ENCODE results near the gene SDK1.

The SDK1 gene

DNA sequence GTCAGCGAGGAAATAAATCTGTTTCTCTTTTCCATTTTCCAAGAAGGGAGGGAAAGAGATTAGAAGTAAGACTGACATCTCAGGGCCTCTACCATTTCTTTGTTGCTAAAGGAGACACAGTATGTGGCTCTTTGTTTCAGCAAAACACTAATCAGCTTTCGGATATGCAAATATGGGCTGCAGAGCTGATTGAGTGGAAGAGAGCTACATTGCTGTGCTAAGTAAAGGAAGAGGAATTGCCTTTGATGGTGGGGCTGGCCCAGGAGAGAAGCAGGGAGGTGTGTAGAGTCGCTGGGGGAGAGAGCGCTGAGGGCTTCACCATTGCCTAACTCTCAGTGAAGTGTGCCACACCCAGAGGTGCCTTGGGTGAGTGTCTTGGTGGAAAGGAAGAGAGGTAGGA, 284.8 kb downstream of the SDK1 start:
- no peak for DNase-seq (ENCODE audit: low read depth in 2 of 2)

DNA sequence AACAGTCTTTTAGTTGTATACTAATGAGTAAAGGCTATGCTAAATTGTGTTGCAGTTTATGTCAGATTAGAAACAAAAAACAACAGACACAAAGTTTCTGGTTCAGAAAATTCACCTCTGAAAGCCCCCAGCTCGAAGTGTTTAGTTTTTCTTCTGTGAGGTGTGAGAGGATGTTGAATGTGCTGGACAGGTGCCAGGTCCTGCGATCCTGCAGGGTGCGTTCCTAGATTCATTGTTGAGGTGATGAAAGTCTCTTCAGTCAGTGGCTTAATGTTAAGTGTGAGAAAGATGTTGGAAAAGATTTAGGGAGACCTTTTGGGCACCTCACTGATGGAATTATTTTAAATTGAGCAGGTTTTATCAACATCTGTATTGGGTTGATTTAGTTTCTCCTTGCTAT, 287.3 kb downstream of the SDK1 start:
- DNase-seq (ENCODE audit: low read depth in 2 of 2), result no peak

DNA sequence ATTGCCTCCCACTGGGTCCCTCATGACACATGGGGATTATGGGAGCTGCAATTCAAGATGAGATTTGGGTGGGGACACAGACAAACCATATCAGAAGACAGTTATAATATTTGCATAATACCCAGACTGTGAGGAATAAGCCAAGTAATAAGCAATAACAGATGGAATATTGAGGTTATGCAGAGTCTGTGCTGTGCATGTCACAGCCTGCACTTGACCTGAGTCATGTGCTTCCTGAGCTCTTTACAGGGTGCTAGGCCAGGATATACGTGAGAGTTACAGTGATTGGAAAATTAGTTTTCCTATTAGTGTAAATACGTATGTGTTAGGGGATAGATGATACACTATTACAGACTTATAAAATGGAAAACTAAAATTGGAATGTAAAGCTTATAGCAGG, 288.7 kb downstream of the SDK1 start:
- DNase-seq (ENCODE audit: low read depth in 2 of 2), result no peak

DNA sequence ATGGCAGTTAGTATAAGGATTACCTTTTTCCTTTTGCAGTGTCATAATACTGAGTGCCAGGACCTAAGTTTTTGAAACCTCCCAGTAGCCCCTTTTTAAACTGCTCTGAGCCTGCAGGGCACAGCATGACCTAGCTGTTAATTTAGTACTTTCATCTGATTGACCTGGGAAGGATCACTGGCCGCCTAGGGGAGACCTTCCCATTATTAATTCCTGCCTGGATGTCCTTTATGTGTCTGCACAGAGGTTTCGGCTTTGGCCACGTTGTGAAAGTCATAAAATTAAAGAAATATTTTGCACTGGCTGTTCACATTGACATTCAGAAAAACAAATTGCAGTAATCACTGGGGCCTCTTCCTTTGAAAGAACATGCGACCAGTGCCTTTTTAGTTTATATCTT, 290.2 kb downstream of the SDK1 start:
- no peak for DNase-seq (ENCODE audit: low read depth in 2 of 2)

DNA sequence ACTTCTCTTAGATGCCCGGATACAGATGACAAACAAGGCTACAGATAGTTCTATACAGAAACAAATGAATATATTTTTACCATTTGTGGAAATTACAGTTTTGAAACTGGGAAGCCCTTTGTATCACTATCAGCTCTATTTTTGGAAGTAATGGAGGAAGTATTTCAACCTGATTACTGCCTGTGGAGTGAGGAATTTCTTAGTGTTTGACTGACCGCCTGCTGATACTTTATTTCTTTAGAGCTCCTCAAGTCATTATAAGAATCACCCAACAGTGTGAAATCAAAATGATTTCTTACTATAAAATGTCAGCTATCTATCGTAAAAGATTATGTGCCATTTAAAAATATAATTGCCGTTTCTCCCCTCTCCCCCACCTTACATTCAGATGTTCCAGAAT, 290.9 kb downstream of the SDK1 start:
- DNase-seq (ENCODE audit: low read depth in 2 of 2), result no peak

DNA sequence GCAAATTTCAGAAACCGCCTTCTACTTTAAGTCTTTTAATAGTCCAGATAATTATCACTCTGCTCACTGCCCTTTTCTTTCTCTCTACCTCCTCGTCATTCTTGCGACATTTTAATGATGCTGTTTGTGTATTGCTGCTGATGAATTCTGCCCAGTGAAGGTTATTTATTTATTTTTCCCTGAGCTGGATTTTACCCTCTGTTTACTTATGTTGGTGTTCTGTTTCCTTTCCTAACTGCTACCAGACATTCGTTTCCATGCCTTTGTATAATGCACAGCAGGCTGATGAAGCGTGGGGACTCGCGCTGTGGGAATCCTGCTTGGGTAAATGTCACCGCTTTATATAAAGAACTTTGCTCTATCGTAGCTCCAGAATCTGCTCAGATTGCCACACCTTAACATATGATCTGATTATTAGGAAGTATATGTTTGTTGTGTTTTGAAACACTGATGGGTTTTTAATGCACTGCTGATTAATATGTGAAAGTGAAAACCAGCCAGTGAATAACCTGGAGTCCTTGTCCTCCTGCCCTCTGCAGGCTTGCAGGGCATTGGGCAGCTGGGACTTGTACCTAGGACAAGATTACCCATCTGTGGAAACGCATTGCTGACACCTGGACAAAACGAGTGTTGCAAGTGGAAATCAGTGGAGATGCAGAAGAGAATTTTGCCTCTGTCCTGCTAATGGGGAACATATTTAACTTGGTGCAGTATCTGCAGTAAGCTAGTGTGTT, 291.5 kb downstream of the SDK1 start:
- no peak for DNase-seq (ENCODE audit: low read depth in 2 of 2)

DNA sequence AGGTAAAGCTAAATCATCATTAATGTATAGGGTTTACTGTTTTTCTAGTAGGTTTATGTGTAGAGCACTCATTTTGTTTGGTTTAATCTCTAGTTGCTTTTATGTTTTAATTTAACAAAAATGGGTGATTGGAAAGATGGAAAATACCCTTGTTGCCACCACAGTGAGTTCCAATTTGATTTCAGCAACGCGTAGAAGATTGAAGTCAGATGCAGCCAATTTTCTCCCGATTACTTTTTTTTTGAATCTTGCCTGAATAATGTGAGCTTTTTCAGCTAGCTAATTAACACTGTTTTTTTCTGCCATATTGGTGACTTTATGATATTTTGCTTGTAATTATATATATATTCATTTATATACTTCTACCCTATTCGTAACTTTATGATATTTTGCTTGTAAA, 293.8 kb downstream of the SDK1 start:
- no peak for DNase-seq (ENCODE audit: low read depth in 2 of 2)

DNA sequence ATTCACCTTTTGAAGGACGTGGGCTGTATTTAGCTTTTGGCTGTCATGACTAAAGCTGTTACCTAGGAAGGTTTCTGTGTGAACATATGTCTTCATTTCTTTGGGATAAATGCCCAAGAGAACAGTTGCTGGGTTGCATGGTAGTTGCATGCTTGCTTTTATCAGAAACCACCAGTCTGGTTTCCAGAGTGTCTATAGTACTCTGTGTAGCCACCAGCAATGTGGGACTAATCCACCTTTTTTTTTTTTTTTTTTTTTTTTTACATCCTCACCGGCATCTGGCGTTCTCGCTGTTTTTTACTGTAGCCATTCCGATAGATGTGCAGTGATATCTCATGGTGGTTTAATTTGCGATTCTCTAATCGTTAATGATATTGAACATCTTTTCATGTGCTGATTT, 297.8 kb downstream of the SDK1 start:
- no peak for DNase-seq (ENCODE audit: low read depth in 2 of 2)

DNA sequence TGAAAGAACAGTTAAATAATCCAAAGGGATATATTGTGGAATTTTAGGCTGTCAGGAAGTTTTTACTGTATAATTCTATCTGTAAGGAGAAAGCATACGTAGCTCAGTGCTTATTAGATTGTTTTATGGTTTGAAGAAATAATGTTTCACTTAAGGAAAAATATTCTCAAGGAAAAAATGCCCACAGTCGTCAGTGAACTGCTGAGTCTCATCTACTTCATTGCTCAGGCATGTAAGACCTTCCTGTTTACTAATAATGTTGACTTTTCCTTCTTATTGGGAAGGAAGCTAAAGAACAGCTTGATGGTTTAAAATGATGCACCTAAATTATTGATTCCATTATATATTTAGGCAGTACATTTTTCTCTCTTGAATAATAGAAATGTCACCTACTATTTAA, 304.2 kb downstream of the SDK1 start:
- no peak for DNase-seq (ENCODE audit: low read depth in 2 of 2)

DNA sequence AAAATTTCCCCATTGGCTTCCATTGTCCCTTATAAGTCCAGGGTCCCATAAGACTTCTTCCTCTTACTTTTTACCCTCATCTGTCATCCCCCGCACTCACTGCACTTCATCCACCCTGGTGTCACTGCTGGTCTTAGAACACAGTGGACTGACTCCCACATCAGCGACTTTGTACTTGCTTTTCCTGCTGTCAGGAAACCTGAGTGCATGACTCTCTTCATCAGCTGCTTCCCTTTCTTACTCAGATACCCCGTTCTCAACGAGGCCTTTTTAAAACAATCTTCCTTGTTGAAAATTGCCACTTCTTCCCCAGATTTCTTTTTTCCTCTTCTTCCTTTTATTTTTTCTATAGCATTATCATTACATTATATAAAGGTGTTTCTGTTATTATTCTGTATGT, 305.4 kb downstream of the SDK1 start:
- no peak for DNase-seq (ENCODE audit: low read depth in 2 of 2)

DNA sequence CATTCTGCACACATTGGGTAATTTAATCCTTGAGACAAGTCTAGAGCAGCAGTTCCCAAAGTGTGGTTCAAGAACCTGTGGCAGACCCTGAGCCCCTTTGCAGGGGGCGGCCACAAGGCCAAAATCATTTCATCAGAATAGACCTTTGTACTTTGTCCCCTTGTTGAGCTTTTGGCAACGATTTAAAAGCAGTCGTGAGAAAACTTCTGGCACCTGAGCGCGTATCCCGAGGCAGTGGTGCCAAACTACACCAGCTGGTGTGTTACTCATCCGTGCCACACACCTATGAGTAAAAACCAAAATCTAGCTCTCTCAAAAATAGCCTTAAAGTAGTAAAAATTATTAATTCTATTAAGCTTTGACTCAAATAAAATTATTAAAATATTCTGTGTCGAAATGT, 306.8 kb downstream of the SDK1 start:
- DNase-seq (ENCODE audit: low read depth in 2 of 2), result no peak

DNA sequence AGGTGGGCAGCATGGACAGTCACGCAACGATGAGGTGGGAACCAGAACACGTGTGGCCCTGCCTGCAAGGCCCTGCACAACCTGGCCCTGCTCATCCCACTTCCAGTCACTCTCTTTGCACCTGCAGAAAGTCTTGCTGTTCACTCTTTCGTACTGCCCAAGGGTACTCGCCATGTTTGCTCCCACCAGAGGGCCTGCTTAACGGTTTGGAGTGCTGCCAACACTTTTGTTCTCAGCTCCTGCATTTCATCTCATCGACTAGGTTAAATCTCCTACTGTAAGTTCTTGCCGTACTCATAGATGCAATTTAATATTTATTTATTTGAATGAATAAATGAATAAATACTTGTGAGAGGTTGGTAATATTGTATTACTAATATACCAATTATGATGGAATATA, 315.3 kb downstream of the SDK1 start:
- no peak for DNase-seq (ENCODE audit: low read depth in 2 of 2)

DNA sequence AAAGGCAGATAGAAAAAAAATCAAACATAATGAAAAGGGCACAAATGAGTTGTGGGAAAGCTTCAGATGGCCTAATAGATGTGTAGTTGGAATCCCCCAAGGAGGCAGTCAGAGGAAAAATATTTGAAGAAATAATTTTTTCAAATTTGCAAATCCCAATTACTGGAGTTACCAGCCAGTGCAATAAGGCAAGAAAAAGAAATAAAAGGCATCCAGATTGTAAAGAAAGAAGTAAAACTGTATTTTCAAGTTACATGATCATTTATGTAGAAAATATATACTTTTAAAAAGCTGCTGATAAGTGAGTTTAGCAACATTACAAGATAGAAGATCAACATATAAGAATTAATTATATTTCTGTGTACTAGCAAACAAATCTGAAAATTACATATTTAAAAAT, 329.0 kb downstream of the SDK1 start:
- no peak for DNase-seq (ENCODE audit: low read depth in 2 of 2)

DNA sequence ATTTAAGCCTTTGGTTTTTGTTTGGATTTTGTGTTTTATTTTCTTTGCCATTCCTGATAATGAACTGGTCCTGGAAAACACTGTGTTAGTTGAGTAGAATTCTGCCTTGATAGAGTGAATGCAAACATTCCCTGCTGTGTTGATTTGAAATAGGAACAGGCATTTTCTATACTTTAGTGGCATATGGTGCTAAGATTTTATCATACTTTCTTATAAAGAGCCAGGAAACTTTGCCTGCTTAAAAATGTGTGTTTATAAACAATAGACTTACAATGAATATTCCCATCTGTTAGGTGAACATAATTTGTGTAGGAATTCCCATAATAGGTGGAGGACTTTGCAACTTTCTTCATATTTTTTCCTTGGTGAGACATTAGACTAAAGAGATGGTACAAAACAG, 333.3 kb downstream of the SDK1 start:
- DNase-seq (ENCODE audit: low read depth in 2 of 2), result no peak

DNA sequence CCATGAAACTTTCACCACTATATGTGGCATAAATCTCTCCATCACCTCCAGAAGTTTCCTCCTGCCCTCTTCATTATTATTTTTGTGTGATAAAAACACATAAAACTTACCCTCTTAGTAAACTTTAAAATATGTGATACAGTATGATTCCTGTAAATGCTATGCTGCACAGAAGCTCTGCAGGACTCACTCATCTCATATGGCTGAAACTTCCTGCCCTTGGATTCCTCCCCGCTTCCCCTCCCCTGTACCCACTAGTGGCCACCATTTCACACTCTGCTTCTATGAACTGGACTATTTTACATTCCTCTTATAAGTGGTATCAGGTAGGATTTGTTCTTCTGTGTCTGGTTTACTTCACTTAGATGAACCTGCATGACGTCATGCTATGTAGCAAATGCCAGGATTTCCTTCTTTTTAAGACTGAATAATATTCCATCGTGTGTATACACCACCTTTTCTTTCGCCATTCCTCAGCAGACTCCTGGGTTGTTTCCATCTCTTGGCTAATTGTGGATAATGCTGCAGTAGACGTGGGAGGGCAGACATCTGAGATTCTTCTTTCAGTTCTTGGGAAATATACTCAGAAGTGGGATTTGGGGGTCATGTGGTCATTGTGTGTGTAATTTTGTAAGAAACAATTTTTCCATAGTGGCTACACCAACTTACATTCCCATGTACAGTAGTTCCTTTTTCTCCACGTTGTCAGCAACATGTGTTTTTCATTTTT, 335.2 kb downstream of the SDK1 start:
- no peak for DNase-seq (ENCODE audit: low read depth in 2 of 2)

DNA sequence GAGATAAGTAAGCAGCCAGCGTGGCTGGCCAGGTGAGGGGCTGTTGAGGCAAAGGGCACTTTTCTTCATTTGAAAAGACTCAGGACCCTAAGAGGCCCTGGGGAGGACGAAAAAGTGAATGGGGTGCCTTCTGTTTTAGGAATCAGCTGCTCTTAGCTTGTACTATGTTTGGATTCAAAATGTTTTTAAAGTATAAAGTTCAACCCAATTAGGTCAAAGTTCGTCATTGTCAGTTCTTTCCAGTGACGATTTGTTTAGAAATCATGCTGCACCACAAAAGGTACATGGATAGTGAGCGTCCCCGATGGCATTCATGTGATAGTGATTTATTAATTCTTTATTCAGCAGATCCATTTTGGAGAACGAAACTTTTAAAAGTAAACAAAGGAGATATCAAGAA, 338.2 kb downstream of the SDK1 start:
- DNase-seq (ENCODE audit: low read depth in 2 of 2), result no peak

DNA sequence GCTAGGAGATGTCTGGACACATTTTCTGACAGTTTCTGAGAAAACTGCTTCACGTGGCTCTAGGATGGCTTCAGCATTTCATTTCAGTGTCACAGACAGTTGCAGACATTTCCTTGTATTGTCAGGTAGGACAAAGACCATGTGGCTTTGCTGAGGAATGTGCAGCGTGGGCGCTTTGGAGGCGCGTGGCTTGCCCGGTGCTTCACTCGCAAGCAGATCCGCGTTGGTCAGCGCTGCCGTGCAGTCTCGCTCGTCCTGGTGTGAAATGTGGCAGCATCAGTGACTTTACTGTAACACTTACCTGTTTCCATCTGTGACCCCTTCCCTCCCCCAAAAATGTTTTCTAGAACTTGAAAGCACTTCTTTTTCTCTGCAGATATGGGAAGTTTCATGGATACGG, 340.5 kb downstream of the SDK1 start:
- DNase-seq (ENCODE audit: low read depth in 2 of 2), result no peak

DNA sequence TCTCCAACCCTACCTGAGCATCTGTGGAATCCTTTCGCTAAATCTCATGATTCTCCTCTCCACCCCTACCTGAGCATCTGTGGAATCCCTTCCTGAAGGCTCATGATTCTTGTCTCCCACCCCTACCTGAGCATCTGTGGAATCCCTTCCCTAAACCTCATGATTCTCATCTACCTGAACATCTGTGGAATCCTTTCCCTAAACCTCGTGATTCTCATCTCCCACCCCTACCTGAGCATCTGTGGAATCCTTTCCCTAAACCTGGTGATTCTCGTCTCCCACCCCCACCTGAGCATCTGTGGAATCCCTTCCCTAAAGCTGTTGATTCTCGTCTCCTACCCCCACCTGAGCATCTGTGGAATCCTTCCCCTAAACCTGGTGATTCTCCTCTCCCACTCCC, 342.0 kb downstream of the SDK1 start:
- DNase-seq (ENCODE audit: low read depth in 2 of 2), result no peak

DNA sequence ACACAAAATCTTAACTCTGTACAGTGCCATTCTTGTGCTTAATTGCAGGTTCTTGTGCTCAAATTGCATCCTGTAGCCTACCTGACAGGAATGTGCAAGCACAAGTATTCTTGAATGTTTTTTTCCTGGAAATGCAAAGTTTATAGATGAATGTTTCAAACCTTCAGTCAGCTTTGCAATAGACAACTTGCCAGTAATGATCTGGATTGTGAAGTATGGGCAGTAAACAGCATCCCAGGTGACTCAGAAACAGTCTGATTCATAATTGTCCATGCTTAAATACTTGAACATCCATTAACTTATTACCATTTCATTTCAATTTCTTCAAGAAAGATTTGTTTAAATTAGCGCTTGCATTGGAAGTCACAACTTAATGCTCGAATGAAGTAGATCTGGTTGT, 347.2 kb downstream of the SDK1 start:
- DNase-seq (ENCODE audit: low read depth in 2 of 2), result no peak

DNA sequence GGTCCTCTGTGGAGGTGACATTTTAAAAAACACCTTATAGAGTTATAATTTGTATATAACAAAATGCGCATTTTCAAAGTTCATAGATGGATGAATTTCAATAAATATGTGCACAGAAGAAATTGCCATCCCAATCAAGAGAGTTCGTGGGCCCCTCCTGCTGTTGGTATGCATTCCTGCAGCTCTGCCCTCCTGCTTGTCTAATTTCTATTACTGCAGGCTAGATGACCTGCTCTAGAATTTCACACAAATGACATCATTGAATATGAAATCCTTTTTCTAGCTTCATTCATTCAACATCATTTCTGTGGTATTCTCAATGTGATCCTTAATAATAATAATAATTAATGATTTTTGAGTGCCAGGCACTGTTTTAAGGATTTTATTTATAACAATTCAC, 348.2 kb downstream of the SDK1 start:
- DNase-seq (ENCODE audit: low read depth in 2 of 2), result no peak

DNA sequence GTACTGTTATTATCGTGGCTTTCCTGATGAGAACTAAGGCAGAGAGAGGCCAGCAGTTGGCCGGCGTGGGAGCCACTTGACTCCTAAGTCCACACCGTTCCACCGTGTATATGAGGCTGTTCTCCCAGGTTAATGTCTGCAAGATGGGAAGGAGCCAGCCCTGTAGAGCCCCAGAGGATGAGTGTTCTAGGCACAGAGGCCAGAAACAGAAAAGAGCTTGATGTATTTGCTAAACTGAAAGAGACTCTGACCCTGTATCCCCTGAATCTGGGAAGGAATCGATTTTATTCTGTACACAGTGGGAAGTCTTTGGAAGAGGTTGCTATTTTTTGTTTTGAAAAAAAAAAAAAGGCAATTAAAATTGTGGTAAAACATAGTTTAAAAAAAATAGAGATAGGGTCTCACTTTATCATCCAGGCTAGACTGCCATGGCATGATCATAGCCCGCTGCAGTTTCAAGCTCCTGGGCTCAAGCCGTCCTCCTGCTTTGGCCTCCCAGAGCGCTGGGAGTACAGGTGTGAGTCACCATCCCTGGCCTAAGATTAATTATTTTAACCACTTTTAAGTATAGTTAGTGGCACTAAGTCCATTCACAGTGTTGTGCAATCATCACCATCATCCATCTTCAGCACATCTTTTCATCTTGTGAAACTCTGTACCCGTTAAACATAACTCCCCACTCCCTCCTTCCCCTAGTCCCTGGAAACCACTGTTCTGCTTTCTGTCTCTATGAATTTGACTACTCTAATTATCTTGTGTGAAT, 348.8 kb downstream of the SDK1 start:
- no peak for DNase-seq (ENCODE audit: low read depth in 2 of 2)

DNA sequence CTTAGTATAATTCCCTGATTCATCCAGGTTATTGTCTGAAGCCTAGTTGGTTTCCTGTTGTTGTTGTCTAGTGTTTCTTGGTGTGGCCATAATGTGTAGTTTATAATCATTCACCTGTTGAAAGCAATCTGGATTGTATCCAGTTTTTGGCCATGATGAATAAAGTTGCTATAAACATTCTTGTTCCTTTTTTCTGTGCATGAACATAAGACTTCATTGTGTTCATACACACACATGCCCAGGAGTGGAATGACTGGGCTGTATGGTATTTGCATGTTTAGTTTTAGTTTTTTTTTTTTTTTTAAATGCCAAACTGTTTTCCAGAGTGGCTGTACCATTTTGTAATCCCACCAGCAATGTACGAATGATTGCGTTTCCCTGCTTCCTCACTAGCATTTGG, 349.8 kb downstream of the SDK1 start:
- DNase-seq (ENCODE audit: low read depth in 2 of 2), result no peak

DNA sequence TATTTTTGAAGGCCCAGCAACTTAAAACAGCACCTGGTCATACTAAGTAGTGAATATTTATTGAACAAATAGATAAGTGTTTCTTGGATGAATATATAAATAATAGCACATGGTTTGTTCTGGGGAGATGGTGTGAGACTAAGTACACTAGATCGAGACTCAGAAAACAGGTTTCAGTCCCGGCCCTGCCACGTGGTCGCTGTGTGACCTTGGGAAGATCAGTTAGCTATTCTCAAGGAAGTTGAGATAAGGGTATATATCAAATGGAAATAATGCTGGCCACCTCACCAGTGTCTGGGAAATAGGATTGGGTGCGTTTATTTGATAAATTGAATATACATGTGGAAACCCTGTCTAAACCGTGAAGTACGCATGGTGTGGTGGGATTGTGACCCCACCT, 354.6 kb downstream of the SDK1 start:
- DNase-seq (ENCODE audit: low read depth in 2 of 2), result no peak

Measured in fibroblast of skin of left quadriceps (primary cell).